ENCODE results near the gene UEVLD. TPM values are rescaled to one million over a fixed set of nuclear protein-coding genes. Genes with fewer than 3 reads are reported as not detected.

Gene UEVLD
- 15.1 and 17.4 TPM in 2 replicates for total RNA-seq

DNA sequence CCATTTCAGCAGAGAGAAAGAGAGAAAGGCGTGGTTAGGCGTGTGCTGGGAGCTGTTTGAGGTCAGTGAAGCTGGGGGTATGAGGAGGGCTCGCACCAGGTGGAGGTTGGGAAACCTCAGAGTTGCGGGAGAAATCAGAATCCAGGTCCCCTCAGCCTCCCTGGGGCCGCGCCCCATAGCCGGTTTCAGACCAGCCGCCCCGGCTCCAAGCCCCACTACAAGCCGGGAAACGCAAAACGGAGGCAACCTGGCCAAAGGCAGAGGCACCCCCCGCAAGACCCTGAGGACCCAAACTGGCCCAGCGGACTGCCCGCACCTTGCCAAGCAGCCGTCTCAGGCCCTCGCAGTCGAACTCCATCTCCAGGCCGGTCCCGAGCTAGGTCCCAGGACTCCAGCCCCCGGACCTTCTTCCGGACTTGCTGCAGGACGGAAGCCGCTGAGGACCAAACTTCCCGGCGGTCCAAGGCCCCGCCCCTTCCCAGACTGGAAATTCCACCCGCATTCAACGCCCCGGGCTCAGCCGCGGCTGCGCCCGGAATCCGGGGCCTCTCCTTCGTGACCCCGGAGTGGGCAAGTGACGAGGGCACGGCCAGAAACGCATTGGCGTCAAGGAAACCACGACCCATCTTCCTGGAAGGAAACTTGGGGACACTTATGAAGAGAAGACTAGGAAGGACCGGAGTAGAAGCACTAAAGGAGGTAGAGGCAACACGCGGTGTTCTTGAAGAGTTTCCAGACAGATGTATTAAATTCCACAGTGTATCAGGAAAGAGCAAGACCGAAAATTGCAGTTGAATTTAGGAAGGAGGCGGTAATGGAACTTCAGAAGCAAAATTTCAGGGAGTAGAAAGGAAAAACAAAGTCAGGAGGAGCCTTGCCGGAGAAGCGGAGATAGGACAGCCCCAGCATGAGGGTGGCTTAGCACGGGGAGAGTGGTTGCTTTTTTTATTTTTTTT is at the start of gene UEVLD:
Gene UEVLD (minus strand): TSS at position 438 of the 956 bp plus-strand sequence. CDS start 80 bp downstream, at position 358.
- intact Hi-C loops (cut with micrococcal nuclease) = loop anchor here (1.0 to 2.0 kb wide), 3 partner anchors 28 to 62 kb away; partner anchors contain the start of genes SPTY2D1 and TSG101

DNA sequence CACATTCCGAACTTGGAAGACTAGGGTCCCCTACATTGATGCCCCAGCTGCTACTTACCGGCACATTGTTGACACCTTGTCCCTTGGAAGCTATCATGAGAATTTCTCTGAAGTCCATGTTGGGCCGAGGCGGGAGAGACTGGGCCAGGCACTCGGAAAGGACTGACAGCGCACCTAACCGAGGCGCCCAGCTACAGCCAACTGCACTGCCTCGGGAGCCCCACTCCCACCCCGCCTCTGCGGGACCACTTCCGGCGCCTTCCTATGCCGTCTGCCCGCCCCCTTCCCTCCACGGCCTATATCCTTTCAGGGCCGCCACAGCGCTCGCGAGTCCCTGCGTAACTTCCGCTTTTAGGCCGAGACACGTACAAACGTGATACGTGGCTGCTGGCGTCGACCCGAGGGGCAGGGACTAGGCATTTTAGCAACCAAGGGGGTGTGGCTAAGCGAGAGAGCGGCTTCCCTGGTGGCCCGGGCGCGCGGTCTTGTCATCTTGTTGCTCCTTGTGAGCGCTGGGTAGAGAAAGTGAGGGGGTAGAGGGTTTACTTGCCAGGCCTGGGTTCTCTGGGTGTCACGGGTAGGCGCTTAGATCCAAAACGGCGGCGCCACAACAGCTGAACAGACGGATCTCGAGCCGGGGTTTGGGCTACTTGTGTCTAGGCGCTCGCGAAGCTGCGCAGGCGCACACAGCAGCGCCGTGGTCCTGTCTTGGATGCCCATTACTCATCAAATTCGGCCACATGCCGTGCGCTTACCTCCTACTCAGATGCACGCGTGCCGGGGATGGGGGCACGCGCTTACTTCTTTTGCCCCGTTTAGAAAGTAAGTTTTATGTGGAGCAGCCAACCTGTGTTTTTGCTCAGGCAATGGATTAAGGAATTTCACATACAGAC is 45.9 kb upstream of the UEVLD start, which contains the start of gene SPTY2D1:
Gene SPTY2D1 (minus strand): TSS at position 203 of the 893 bp plus-strand sequence. CDS start 85 bp downstream, at position 118.
- intact Hi-C loops (cut with micrococcal nuclease) = loop anchor here (1.0 to 10.0 kb wide), 12 partner anchors 16 to 622 kb away; partner anchors contain the start of genes GTF2H1, HPS5, LDHA and SAAL1

DNA sequence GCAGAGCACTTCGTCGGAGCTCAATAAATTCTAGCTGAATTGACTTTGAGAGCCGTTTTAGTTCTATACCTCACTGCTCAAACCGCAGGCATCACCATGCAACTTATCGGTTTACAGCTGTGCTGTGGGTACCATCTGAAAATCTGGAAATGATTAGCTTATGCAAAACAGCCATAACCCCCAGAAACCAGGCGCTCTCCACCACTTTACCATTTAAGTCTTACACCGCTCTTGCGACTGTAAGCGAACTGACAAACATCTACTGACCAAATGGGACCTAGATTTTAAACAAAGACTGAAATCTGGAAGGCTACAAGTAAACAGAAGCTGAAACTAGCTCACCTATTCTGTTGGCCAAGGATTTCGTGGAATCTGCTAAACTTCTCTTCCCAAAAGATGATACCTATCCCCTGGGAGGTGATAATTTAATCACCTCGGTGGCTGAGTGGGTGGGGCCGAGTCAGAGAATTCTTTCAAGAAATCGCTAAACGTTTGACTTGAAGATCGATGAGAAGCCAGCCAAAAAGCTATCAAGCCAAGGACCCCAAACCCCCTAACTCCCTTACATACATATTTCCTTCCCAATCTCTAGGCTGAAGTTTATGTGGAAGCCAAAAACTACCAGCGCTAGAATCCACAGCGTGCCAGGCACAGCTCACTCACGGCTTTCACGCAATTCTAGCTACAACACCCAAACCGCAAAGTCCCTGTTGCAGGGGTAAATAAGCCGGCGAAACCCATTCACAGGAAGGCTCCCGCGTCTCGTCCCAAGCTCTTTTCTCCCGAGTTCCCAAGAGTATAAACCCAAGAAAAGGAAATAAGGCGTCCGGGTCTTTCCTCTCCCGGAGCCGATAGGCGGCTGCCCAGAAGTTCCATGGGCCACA is 45.0 kb upstream of the UEVLD start:
- intact Hi-C loops (cut with micrococcal nuclease) = loop anchor here (1.0 to 10.0 kb wide), 12 partner anchors 15 to 621 kb away; partner anchors contain the start of genes GTF2H1, HPS5, LDHA and SAAL1

DNA sequence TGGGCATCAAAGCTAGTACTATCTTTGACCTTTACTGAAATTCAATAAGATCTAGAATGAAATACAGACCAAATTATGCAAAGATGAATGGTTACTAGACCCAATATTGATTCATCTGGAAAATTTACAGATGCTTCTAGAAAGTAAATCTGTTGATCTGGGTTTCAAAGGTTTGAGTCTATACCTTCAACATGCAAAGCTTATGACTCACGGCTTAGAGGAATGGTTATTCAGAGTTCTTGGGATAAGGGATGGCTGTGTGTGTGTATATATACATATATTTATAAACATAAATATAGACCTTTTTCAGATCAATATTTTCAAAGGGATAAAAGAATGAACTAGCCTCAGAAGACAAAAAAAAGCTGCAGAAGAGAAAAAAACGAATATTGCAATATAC is 44.3 kb upstream of the UEVLD start:
- intact Hi-C loops (cut with micrococcal nuclease) = loop anchor here (5.0 to 10.0 kb wide), 3 partner anchors 89 to 482 kb away; partner anchors contain the start of gene ZDHHC13

DNA sequence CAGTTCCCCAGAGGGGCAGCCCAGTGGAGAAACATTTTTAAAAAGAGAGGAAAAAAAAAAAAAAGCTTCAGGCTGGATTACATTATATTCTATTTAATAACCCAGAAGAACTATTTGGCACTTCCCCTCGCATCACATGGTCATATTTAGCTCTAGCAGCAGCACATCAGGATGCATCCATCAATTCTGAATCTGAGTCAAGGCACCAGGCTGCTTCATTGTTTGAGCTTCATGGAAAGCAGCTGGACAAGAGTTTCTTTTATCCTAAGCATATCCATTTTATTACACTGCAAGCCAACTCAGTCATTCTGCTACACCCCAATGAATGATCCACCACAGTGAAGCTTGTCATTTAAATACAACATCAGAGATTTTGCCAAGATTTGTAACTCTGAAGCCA is 35.6 kb upstream of the UEVLD start:
- intact Hi-C loops (cut with micrococcal nuclease) = no loop called here

DNA sequence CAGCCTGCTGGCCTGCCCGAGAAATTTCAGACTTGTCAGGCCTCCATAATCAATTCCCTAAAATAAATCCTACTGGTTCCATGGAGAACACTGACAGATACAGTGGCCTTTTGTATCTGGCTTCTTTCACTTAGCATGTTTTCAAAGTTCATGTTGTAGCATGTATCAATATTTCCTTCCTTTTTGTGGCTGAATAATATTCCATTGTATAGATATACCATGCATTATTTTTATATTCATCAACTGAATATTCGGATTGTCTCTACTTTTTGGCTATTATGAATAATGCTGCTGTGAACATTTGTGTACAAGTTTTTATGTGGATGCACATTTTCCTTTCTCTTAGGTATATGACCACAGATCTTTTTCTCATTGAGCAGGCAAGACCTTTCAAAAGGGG is 35.2 kb upstream of the UEVLD start:
- intact Hi-C loops (cut with micrococcal nuclease) = no loop called here

DNA sequence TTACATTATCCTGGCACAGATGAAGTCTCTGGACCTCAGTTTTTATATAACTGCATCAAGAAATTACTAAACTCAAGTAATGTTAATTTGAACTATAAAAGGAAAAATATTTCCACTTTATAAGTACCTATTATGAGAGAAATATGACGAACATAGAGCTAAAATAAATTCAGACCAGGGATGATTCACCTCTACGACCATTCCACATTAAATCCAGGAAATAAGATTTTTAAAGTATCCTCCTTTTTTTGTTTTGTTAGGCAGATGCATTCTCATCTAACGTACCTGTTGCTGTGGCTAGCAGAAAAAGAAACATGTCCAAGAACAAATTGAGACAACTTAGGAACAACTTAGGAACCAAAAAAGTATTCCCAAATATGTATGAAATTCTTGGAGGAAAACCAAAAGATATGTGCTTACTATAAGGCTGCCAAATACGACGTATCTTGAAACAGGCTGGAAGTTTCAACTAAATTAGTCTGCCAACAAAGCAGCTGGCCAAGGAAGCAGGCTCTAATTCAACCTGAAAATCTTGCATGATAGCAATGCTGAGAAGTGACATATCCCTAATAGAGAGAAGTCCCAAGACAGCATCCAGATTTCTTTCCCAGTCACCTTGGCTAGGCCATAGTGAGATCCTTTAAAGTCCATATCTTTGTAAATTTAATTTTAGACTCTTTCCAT is 29.9 kb upstream of the UEVLD start:
- intact Hi-C loops (cut with micrococcal nuclease) = loop anchor here (1.0 to 5.0 kb wide), 4 partner anchors 16 to 226 kb away; partner anchors contain the start of genes LDHA, SPTY2D1 and TSG101

DNA sequence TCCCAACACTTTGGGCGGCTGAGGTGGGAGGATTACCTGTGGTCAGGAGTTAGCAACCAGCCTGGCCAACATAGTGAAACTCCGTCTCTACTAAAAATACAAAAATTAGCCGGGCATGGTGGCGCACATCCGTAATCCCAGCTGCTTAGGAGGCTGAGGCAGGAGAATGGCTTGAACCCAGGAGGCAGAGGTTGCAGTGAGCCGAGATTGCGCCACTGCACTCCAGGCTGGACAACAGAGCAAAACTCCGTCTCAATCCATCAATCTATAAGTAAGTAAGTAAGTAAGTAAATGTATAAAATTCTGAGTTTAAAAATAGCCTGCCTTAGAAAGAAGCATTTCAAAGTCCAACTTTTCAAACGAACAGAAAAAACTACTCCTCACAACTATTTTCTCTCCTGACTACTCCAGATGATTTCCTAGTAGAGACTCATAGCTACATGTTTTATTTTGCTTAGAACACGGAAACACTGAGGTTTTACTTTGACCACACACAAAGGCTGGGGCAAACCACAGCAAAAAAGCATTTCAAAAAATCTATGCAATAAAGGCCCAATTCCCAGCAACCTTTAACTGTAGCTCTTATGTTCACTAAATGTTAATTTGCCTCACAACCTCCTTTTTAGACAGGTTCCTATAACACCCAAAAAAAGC is 29.3 kb upstream of the UEVLD start:
- intact Hi-C loops (cut with micrococcal nuclease) = loop anchor here (1.0 to 5.0 kb wide), 5 partner anchors 16 to 226 kb away; partner anchors contain the start of genes LDHA, SPTY2D1 and TSG101

DNA sequence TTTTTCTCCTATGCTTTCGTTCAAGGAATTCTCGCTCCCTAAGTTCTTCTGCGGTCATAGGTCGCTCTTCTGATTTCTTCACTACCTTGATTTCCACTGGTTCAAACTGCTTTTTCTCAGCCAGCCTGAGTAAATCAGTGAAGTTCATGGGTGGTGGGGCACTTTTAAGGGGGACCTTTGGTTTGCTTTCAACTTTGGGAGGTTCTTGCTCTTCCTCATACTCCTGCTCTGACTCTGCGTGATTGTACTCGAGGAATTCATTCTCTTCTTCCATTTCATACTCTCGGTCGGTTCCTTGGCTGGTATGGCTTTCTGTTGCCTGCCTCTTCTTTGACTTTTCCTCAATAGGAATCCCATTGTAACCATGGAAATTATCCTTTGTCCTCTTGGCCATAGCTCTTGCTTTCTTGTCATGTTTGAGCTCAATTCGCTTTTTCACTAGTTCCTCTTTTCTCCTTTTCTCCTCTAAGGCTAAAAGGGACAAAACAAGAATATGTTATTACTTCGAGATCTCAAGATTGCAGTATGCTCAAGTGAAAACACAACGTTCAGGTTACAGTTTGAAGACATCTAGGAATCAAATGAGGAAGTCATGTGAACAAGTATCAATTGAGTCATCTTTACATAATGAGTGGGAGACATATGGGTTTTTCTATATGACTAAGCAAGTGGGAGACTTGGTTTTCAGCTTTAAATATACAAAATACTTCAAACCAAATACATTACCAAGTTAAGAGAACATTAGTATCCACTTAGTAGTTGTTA is 27.3 kb upstream of the UEVLD start:
- intact Hi-C loops (cut with micrococcal nuclease) = loop anchor here (1.0 to 5.0 kb wide), 6 partner anchors 28 to 224 kb away; partner anchors contain the start of genes LDHA, TSG101 and UEVLD

DNA sequence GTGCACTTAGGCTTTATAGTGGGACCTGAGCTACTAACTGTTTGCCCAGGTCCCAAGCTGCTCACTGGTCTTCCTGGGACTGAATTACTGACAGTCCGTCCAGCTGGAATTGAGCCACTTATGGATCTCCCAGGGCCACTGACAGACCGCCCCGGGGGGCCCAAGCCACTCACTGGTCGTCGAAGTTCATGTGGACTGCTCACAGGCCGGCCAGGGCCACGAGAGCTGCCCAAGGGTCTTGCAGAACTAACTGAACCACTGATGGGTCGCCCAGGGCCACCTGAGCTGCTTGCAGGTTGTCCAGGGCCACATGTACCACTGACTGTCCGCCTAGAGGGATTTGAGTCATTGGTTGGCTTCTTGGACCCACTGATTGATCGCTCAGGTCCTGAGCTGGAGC is 26.1 kb upstream of the UEVLD start:
- intact Hi-C loops (cut with micrococcal nuclease) = loop anchor here (5.0 kb wide), 3 partner anchors 58 to 222 kb away; partner anchors contain the start of genes LDHA and TSG101

DNA sequence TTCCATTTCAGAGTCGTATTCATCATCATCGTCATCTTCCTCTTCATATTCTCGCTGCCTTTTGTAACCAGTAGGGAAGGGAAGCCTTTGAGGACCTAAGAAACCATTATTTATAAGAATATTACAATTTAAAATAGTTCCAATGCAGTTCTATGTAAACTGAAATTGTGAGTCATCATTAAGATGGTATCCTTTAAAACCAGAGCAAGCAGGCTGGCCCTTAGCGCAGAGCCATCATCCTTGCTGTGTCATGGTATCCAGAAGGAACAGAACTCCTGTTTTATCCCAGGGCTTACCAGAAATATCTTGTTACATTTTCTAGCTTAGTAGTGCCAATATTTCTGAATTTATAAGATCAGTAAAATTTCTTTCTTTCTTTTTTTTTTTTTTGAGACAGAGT is 23.9 kb upstream of the UEVLD start:
- intact Hi-C loops (cut with micrococcal nuclease) = no loop called here

DNA sequence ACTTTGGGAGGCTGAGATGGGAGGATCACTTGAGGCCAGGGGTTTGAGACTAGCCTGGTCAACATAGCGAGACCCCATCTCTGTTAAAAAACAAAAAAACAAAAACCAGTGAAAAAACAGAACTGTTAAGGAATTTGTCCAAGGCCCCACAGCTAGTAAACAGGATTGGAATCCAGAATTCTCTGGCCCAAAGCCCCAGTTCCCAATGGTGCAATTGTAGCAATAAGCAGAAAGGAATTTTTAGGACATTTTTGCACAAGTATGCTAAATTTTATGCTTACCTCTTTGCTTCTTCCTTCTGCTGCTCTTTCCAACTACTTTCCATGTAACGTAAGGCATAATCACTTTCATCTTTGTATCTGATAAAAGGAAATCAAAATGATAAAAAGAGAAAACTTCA is 22.7 kb upstream of the UEVLD start:
- intact Hi-C loops (cut with micrococcal nuclease) = no loop called here

DNA sequence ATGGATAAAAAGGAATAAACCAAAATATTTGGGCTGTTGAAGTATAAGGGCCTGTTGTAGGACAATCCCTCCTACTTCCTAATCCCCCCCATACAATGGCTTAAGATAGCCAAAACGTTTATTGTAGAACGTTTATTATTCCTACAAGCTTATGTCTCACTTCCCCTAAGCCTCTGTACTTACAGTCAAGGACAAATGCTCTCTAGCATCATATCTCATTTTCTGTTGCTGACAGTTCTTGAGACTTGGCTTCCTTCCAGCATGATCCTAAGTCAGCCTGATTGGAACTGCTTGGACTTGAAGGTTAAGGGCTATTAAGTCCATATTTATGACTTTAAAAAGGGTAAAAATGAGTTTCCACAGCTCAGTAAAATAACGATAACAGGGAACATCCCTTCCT is 19.8 kb upstream of the UEVLD start:
- intact Hi-C loops (cut with micrococcal nuclease) = no loop called here

DNA sequence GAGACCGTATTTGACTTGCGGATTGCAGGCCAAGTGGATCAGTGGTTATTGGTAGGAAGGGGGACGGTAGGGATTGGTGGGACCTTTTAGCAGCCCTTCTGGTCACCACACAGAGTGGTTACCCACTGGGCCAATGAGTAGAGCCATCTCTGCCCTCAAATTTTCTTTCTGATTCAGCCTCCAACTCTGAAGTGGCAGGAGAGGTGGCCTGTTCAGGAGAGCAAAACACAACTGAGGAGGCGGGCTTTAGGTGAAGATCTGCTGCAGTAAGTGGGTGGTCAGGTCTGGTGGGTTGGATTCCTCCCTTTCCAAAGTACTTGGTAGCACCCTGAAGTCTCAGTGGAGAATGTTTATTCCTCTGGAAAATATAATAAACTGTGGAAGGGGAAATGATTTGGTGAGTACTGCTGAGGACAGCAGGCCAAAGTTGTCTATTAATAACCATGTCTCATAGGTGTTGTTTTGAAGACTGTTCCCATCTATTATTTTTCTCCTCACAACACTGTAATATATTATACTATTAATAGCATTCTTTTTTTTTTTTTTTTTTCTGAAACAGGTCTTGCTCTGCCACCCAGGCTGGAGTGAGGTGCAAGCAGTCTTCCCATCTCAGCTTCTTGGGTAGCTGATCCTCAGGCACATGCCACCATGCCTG is 12.5 kb upstream of the UEVLD start:
- intact Hi-C loops (cut with micrococcal nuclease) = no loop called here

DNA sequence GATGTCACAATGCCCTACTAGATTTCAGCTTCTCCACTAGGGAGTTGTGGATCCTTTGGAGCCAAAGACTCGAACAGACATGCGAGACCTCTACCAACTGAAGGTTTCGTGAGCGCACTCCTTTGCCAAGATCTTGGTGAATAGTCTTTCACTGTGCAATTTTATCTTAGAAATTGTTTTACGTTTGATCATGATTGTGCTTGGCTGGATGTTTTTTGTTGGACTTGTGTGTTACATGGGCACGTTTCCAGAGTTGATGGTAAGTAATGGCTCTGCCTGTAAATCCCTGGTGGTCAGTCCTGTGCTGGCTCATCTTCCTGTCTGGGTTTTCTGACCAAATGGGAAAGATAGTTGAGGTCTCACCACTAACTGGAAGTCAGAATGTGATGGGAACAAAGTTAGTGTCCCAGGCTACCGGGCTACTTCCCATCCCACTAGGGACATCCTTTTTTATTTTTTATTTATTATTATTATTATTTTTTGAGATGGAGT is 11.3 kb upstream of the UEVLD start, which contains the start of gene MISFA:
Gene MISFA (plus strand): TSS at position 51 of the 492 bp plus-strand sequence. CDS start 140 bp downstream, at position 191.
- intact Hi-C loops (cut with micrococcal nuclease) = no loop called here

DNA sequence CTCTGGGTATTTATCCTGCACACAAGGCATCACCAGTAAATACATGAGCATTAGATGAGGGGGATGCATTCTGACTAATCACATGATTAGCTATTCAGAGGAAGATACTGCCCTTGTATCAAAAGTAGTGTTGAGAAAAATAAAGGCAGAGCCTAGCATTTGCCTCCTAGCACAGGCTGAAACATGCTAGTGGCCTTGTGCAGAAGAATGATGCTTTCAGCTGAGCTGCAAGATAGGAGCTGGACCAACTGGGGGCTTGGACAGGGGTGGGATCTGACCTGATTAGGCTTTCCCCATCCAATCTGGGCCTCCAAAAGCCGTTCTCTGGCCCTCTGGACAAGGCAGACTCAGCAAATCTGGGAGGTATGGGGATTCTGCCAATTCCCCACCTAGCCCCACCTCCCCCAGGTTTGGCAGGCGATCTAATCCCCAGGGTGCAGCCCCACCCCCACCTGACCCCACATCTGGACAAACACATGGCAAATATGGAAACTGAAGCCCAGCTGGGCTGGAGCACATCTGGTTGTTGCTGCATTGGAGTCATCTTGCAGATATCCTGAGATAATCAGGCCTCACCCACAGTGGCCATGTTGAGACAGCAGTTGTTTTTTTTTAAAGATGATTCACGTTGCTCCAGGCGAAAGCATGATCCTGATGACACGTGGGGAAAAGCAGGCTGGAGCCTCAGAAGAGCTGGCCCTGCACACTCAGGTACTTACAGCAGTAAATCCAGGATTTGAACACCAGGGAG is 6.6 kb upstream of the UEVLD start:
- intact Hi-C loops (cut with micrococcal nuclease) = no loop called here
